Liver (tissue), 9 donors: ENCODE results near the gene ARHGAP29. TPM values are rescaled to one million over a fixed set of nuclear protein-coding genes. Genes with fewer than 3 reads are reported as not detected.

Experiments
- DNase-seq: peaks from one replicate; pipeline ENCODE4 v3.0.0-alpha.2; 2017; ENCODE audit warnings: low spot score
- H3K27ac ChIP-seq, 2 donors: one replicate each; pipeline ENCODE4 v1.7.0; 2013; ENCODE audit warnings: inconsistent platforms in 2 of 2, low read length in 2 of 2, control low read depth in 1 of 2, low read depth in 1 of 2, mild to moderate bottlenecking in 1 of 2
- H3K27me3 ChIP-seq, 4 donors: one replicate each; pipeline versions ENCODE4 v1.6.1 to v1.7.0; 2013; ENCODE audit warnings: low read length in 3 of 4, inconsistent platforms in 1 of 4, mild to moderate bottlenecking in 1 of 4, moderate library complexity in 1 of 4; ENCODE audit not compliant: control insufficient read depth in 4 of 4, insufficient read depth in 4 of 4
- H3K36me3 ChIP-seq, 4 donors: one replicate each; pipeline versions ENCODE4 v1.6.1 to v1.7.0; 2013; ENCODE audit warnings: low read length in 3 of 4, mild to moderate bottlenecking in 3 of 4, low read depth in 1 of 4, moderate library complexity in 1 of 4; ENCODE audit not compliant: control insufficient read depth in 4 of 4, insufficient read depth in 3 of 4
- H3K4me1 ChIP-seq, 4 donors: one replicate each; pipeline versions ENCODE4 v1.6.1 to v1.7.0; 2013; ENCODE audit warnings: low read length in 3 of 4, mild to moderate bottlenecking in 3 of 4, moderate library complexity in 1 of 4; ENCODE audit not compliant: control insufficient read depth in 4 of 4, insufficient read depth in 4 of 4
- H3K4me3 ChIP-seq, 3 donors: one replicate each; pipeline versions ENCODE4 v1.6.1 to v1.7.0; 2013; ENCODE audit warnings: low read length in 3 of 3, control low read depth in 1 of 3, low read depth in 1 of 3, mild to moderate bottlenecking in 1 of 3
- H3K9ac ChIP-seq, 2 donors: one replicate each; pipeline ENCODE4 v1.7.0; 2013; ENCODE audit warnings: low read length in 2 of 2, mild to moderate bottlenecking in 2 of 2, moderate library complexity in 2 of 2, control low read depth in 1 of 2, low read depth in 1 of 2
- H3K9me3 ChIP-seq, 4 donors: one replicate each; pipeline versions ENCODE4 v1.6.1 to v1.7.0; 2013; ENCODE audit warnings: low read length in 3 of 4; ENCODE audit not compliant: control insufficient read depth in 4 of 4
- FOXA2 ChIP-seq: IDR thresholded peaks from 2 replicates; pipeline ENCODE4 v1.6.1; 2016; ENCODE audit warnings: antibody characterized with exemption
- GABPA ChIP-seq, 2 donors: IDR thresholded peaks in 1 of 2; conservative IDR thresholded peaks in 1 of 2; 2 replicates each; pipeline ENCODE4 v1.6.1; 2016; ENCODE audit warnings: antibody characterized with exemption in 2 of 2, mild to moderate bottlenecking in 1 of 2, moderate library complexity in 1 of 2
- NR2F2 ChIP-seq: IDR thresholded peaks from 2 replicates; pipeline ENCODE4 v1.6.1; 2016; ENCODE audit warnings: antibody characterized with exemption
- RAD21 ChIP-seq, 2 donors: IDR thresholded peaks; 2 replicates each; pipeline ENCODE4 v1.6.1; 2016; ENCODE audit warnings: antibody characterized with exemption in 2 of 2, mild to moderate bottlenecking in 2 of 2
- SP1 ChIP-seq: IDR thresholded peaks from 2 replicates; pipeline ENCODE4 v1.6.1; 2018; ENCODE audit warnings: antibody characterized with exemption, mild to moderate bottlenecking
- WGBS: extraction: QIAGEN DNeasy Blood & Tissue Kit; methylation state at CpG from one replicate; pipeline ENCODE4 v1.1.7; 2013; 5-methylcytosine and 5-hydroxymethylcytosine counted together
- polyA plus RNA-seq, 2 donors: library from polyadenylated mRNA; stranded (reverse) in 1 of 2; unstranded in 1 of 2; fragments of 200-250 nt in 1 of 2; fragments of >200 nt in 1 of 2; fragmentation: Nextera tagmentation in 1 of 2; extraction: Ambion mirVana in 1 of 2; gene quantifications; one replicate each; pipeline versions ENCODE4 v1.2.1 to v1.2.3, GENCODE V29; 2013 to 2015
- total RNA-seq, 2 donors: library from RNA; depleted of rRNA; stranded (reverse); fragments of >200 nt; gene quantifications; one replicate each; pipeline ENCODE4 v1.2.3, GENCODE V29; 2014
- TF ChIP-seq, protein P1 (sequence below): IDR thresholded peaks from 2 replicates; pipeline ENCODE4 v1.6.1; 2016; ENCODE audit warnings: antibody characterized with exemption, mild to moderate bottlenecking
- TF ChIP-seq, protein P2 (sequence below): IDR thresholded peaks from 2 replicates; pipeline ENCODE4 v1.6.1; 2016; ENCODE audit warnings: antibody characterized with exemption
- TF ChIP-seq, protein P3 (sequence below): fragments of 150-350 bp; IDR thresholded peaks from 2 replicates; pipeline ENCODE4 v1.5.1; 2017; ENCODE audit warnings: improper control_type of control experiment, low read depth, low read length; ENCODE audit not compliant: missing input control
- donor health status: healthy.
- donor health status: healthy.
- donor health status: healthy.
- donor health status: healthy.
- donor health status: healthy.

Gene ARHGAP29
- total and polyA plus RNA-seq, 4 donors: 8.3 to 27.7 (median 13.2) TPM

DNA sequence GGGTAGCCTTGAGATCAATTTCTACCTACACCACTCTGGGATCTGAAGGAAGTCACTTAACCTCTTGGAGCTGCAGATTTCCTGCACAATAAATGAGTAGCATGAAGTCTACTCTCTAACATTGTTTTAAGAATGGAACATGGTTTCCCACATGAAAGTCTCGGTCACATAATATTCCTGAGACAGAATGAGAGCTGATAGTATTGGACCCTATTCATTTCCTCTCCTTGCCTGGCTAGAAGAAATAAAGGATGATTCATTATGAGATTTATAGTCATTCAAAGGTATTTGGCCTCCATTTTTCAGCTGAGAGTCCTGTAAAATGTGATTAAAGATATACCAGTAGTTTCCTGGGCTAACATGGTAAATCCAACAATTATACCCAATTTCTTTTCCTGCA, 56.7 kb downstream of the ARHGAP29 start (continued):
- TF ChIP-seq, protein P1, sequence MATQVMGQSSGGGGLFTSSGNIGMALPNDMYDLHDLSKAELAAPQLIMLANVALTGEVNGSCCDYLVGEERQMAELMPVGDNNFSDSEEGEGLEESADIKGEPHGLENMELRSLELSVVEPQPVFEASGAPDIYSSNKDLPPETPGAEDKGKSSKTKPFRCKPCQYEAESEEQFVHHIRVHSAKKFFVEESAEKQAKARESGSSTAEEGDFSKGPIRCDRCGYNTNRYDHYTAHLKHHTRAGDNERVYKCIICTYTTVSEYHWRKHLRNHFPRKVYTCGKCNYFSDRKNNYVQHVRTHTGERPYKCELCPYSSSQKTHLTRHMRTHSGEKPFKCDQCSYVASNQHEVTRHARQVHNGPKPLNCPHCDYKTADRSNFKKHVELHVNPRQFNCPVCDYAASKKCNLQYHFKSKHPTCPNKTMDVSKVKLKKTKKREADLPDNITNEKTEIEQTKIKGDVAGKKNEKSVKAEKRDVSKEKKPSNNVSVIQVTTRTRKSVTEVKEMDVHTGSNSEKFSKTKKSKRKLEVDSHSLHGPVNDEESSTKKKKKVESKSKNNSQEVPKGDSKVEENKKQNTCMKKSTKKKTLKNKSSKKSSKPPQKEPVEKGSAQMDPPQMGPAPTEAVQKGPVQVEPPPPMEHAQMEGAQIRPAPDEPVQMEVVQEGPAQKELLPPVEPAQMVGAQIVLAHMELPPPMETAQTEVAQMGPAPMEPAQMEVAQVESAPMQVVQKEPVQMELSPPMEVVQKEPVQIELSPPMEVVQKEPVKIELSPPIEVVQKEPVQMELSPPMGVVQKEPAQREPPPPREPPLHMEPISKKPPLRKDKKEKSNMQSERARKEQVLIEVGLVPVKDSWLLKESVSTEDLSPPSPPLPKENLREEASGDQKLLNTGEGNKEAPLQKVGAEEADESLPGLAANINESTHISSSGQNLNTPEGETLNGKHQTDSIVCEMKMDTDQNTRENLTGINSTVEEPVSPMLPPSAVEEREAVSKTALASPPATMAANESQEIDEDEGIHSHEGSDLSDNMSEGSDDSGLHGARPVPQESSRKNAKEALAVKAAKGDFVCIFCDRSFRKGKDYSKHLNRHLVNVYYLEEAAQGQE: no peak
- TF ChIP-seq, protein P2, sequence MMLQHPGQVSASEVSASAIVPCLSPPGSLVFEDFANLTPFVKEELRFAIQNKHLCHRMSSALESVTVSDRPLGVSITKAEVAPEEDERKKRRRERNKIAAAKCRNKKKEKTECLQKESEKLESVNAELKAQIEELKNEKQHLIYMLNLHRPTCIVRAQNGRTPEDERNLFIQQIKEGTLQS: no peak
- no peak for TF ChIP-seq SP1

DNA sequence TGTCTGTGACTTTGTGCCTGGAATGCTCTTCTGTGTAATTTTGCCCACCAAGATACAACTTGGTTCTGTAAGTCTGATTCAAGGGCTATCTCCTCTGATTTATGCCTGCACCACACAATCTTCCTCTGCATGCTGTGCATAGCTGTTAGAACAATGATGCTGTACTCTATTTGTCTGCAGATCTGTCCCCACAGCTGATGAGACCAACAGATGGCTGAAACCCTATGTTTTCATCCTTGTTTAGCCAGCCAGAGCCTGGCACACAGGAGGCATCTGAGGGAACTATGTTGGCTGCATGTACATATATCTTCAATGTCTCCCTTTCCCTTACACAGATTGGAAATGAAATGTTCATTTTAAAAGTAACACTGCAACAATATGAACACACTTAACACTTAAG, 58.5 kb downstream of the ARHGAP29 start:
- Histone ChIP-seq H3K9me3 (no peaks in the 10 kb centered on the region), H3K9ac (no peak overlapping the region), H3K27me3 (no peaks in the 10 kb centered on the region), H3K4me1 (no peaks in the 10 kb centered on the region), H3K36me3 (peaks cover 1 to 63% (median 47%) of the 10 kb centered on the region in 4 donors), H3K27ac (no peak overlapping the region), H3K4me3 (no peak overlapping the region)
- DNase-seq: no peak
- no peak for TF ChIP-seq NR2F2
- TF ChIP-seq, protein P3, sequence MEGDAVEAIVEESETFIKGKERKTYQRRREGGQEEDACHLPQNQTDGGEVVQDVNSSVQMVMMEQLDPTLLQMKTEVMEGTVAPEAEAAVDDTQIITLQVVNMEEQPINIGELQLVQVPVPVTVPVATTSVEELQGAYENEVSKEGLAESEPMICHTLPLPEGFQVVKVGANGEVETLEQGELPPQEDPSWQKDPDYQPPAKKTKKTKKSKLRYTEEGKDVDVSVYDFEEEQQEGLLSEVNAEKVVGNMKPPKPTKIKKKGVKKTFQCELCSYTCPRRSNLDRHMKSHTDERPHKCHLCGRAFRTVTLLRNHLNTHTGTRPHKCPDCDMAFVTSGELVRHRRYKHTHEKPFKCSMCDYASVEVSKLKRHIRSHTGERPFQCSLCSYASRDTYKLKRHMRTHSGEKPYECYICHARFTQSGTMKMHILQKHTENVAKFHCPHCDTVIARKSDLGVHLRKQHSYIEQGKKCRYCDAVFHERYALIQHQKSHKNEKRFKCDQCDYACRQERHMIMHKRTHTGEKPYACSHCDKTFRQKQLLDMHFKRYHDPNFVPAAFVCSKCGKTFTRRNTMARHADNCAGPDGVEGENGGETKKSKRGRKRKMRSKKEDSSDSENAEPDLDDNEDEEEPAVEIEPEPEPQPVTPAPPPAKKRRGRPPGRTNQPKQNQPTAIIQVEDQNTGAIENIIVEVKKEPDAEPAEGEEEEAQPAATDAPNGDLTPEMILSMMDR: no peak

DNA sequence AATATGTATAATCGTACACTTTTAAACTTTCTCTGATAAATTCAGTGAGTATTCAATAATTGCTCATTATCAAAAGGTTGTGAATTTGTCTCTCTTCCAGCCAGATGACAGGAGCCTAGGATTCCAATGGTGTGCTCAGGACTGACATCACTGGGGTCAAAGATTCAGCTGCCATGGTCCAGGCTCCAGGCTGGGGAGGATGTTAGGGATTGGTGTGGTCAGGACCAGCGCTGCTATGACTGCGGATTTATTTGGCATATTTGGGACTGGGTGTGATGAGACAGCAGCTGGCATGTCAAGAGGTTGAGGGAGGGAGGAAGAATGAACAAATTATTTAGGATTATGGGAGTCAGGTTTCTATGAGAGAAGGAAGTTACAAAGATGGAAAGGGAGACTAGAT, 68.3 kb downstream of the ARHGAP29 start:
- Histone ChIP-seq H3K4me1 (no peaks in the 10 kb centered on the region), H3K9me3 (no peaks in the 10 kb centered on the region), H3K9ac (no peak overlapping the region), H3K27me3 (no peaks in the 10 kb centered on the region), H3K36me3 (peaks cover 3 to 24% (median 8%) of the 10 kb centered on the region in 4 donors), H3K4me3 (no peak overlapping the region), H3K27ac (no peak overlapping the region)
- DNase-seq: no peak
- 90% methylated on average over 3 of the region's 3 CpGs for WGBS
- TF ChIP-seq RAD21 (IDR thresholded peaks at IDR 0.05) (no peak), GABPA (IDR thresholded peaks at IDR 0.05 in 1 of 2, conservative IDR thresholded peaks at IDR 0.05 in 1 of 2) (no peak), FOXA2 (no peak)
- TF ChIP-seq, protein P3: no peak
